Chondrocyte (in vitro differentiated cells): ENCODE measurements around the gene KCNJ5. TPM values are rescaled to one million over a fixed set of nuclear protein-coding genes. Genes with fewer than 3 reads are reported as not detected.

Experiments
- DNase-seq: peaks from one replicate; pipeline ENCODE4 v3.0.0; 2021; ENCODE audit warnings: mixed read lengths, low spot score
- H3K27ac Mint-ChIP-seq: one replicate; pipeline ENCODE4 v1.8.0; 2021; ENCODE audit warnings: mild to moderate bottlenecking, moderate library complexity, mixed read lengths; ENCODE audit not compliant: unreplicated experiment
- H3K27me3 Mint-ChIP-seq: 2 replicates; pipeline ENCODE4 v1.8.0; 2021; ENCODE audit warnings: low read depth, mixed read lengths
- H3K36me3 Mint-ChIP-seq: 2 replicates; pipeline ENCODE4 v1.8.0; 2021; ENCODE audit warnings: low read depth, mixed read lengths
- H3K4me1 Mint-ChIP-seq: 2 replicates; pipeline ENCODE4 v1.8.0; 2021; ENCODE audit warnings: low read depth, mild to moderate bottlenecking, mixed read lengths
- H3K4me3 Mint-ChIP-seq: one replicate; pipeline ENCODE4 v1.8.0; 2021; ENCODE audit warnings: mild to moderate bottlenecking, moderate library complexity, mixed read lengths; ENCODE audit not compliant: unreplicated experiment
- H3K9me3 Mint-ChIP-seq: 2 replicates; pipeline ENCODE4 v1.8.0; 2021; ENCODE audit warnings: low read depth, mixed read lengths
- CTCF ChIP-seq: fragments of 200-600 bp; sonication (generic); IDR thresholded peaks from 2 replicates; pipeline ENCODE4 v1.5.0; 2021; ENCODE audit warnings: antibody characterized with exemption, mild to moderate bottlenecking, moderate library complexity
- total RNA-seq: library from RNA; stranded (reverse); gene quantifications from 3 replicates; pipeline ENCODE4 v1.2.1, GENCODE V29; 2021

KCNJ5 gene
- total RNA-seq, 1 donor from 2014 or later = 0.15 TPM

DNA sequence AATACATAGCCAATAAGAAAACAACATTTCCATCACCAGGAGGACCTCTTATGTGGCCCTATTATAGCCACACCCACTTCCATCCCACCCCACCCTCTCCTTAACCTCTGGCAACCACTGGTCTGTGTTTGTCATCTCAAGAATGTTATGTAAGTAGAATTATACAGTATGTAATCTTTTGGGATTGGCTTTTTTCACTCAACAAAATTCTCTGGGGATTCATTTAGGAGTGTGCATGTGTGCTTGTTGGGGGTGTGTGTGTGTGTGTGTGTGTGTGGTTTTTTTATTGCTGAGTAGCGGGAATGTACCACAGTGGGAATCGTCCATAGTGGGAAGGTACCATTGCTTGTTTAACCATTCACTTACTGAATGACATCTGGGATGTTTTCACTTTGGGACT is 5.2 kb downstream of the KCNJ5 start:
- H3K36me3 Mint-ChIP-seq = no peaks in the 10 kb centered on the region
- DNase-seq = no peak
- H3K9me3 Mint-ChIP-seq = no peaks in the 10 kb centered on the region
- H3K27me3 Mint-ChIP-seq = peaks cover 3% of the 10 kb centered on the region
- H3K27ac Mint-ChIP-seq = no peak overlapping the region
- no peak for TF ChIP-seq CTCF
- no peaks in the 10 kb centered on the region for H3K4me1 Mint-ChIP-seq
- H3K4me3 Mint-ChIP-seq = no peak overlapping the region

DNA sequence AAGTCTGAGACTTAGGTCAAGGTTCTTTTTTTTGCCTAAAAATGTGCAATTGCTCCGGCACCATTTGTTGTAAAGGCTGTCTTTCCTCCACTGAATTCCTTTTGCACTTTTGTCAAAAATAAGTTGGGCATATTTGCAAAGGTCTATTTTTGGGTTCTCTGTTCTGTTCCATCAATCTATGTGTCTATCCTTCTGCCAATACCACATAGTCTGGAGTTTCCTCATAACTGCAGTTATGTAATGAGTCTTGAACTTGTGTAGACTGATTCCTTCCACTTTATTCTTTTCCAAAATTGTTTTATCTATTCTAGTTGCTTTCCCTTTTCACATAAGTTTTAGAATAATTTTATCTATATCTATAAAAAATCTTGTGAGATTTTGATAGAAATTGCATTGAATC is 6.7 kb downstream of the KCNJ5 start:
- no peak for TF ChIP-seq CTCF
- H3K27ac Mint-ChIP-seq = no peak overlapping the region
- H3K9me3 Mint-ChIP-seq = no peaks in the 10 kb centered on the region
- no peaks in the 10 kb centered on the region for H3K36me3 Mint-ChIP-seq
- DNase-seq = no peak
- H3K27me3 Mint-ChIP-seq = peaks cover 5% of the 10 kb centered on the region
- H3K4me1 Mint-ChIP-seq = peaks cover 5% of the 10 kb centered on the region
- no peak overlapping the region for H3K4me3 Mint-ChIP-seq

- Mint-ChIP-seq H3K27me3 (peaks cover 5% of the 10 kb centered on the region), H3K4me3 (no peak overlapping the region), H3K4me1 (peaks cover 14% of the 10 kb centered on the region), H3K27ac (no peak overlapping the region), H3K9me3 (no peaks in the 10 kb centered on the region), H3K36me3 (no peaks in the 10 kb centered on the region)
- DNase-seq = no peak
- TF ChIP-seq CTCF = no peak
Measured at GRCh38 chr11:128898580-128899344, 7.6 kb downstream of the KCNJ5 start.

GRCh38 chr11:128900468-128900867 is 9.3 kb downstream of the KCNJ5 start:
- Mint-ChIP-seq H3K4me3 (no peak overlapping the region), H3K9me3 (no peaks in the 10 kb centered on the region), H3K27ac (no peak overlapping the region), H3K27me3 (peaks cover 5% of the 10 kb centered on the region), H3K36me3 (no peaks in the 10 kb centered on the region), H3K4me1 (peaks cover 26% of the 10 kb centered on the region)
- TF ChIP-seq CTCF = no peak
- DNase-seq = no peak

GRCh38 chr11:128901653-128902514 is 10.7 kb downstream of the KCNJ5 start:
- no peak overlapping the region for H3K27ac Mint-ChIP-seq
- peaks cover 5% of the 10 kb centered on the region for H3K27me3 Mint-ChIP-seq
- H3K4me3 Mint-ChIP-seq = no peak overlapping the region
- H3K9me3 Mint-ChIP-seq = no peaks in the 10 kb centered on the region
- peaks cover 35% of the 10 kb centered on the region for H3K4me1 Mint-ChIP-seq
- TF ChIP-seq CTCF = no peak
- H3K36me3 Mint-ChIP-seq = no peaks in the 10 kb centered on the region
- no peak for DNase-seq
